Measurements from ENCODE around the gene B3GALNT2.

The B3GALNT2 gene

GRCh38 chr1:235450886-235451483, 53.3 kb downstream of the B3GALNT2 start:
- DNase-seq (ENCODE audit: low spot score) = no peak

- no peak for DNase-seq (ENCODE audit: low spot score)
Observed at GRCh38 chr1:235450433-235450832, 53.8 kb downstream of the B3GALNT2 start.

GRCh38 chr1:235448616-235449015, 55.6 kb downstream of the B3GALNT2 start:
- DNase-seq (ENCODE audit: low spot score) = no peak

- peak; percentile 9 for DNase-seq (ENCODE audit: low spot score)
Observed at GRCh38 chr1:235442788-235443429, 61.3 kb downstream of the B3GALNT2 start.

GRCh38 chr1:235441159-235441685, 63.0 kb downstream of the B3GALNT2 start:
- no peak for DNase-seq (ENCODE audit: low spot score)

GRCh38 chr1:235434001-235434400, 70.3 kb downstream of the B3GALNT2 start:
- DNase-seq (ENCODE audit: low spot score) = no peak

- DNase-seq (ENCODE audit: low spot score) = no peak
Observed at GRCh38 chr1:235430991-235431390, 73.3 kb downstream of the B3GALNT2 start.

- DNase-seq (ENCODE audit: low spot score) = no peak
Observed at GRCh38 chr1:235429143-235429542, 75.1 kb downstream of the B3GALNT2 start.

- no peak for DNase-seq (ENCODE audit: low spot score)
Observed at GRCh38 chr1:235427447-235427846, 76.8 kb downstream of the B3GALNT2 start.

- no peak for DNase-seq (ENCODE audit: low spot score)
Observed at GRCh38 chr1:235426680-235427079, 77.6 kb downstream of the B3GALNT2 start.

GRCh38 chr1:235426143-235426542, 78.1 kb downstream of the B3GALNT2 start:
- DNase-seq (ENCODE audit: low spot score) = no peak

- DNase-seq (ENCODE audit: low spot score) = no peak
Observed at GRCh38 chr1:235425357-235425756, 78.9 kb downstream of the B3GALNT2 start.

GRCh38 chr1:235424092-235424491, 80.2 kb downstream of the B3GALNT2 start:
- no peak for DNase-seq (ENCODE audit: low spot score)

- DNase-seq (ENCODE audit: low spot score) = no peak
Observed at GRCh38 chr1:235423214-235423652, 81.0 kb downstream of the B3GALNT2 start.

- no peak for DNase-seq (ENCODE audit: low spot score)
Observed at GRCh38 chr1:235421751-235422150, 82.5 kb downstream of the B3GALNT2 start.

GRCh38 chr1:235417086-235417697, 87.1 kb downstream of the B3GALNT2 start:
- peak; percentile 54 for DNase-seq (ENCODE audit: low spot score)

- DNase-seq (ENCODE audit: low spot score) = no peak
Observed at GRCh38 chr1:235416662-235417049, 87.6 kb downstream of the B3GALNT2 start.

- DNase-seq (ENCODE audit: low spot score) = peak; percentile 67
Observed at GRCh38 chr1:235415008-235415904, 89.0 kb downstream of the B3GALNT2 start.

- DNase-seq (ENCODE audit: low spot score) = peak; percentile 17
Observed at GRCh38 chr1:235411489-235412486, 92.5 kb downstream of the B3GALNT2 start.

- DNase-seq (ENCODE audit: low spot score) = no peak
Observed at GRCh38 chr1:235410467-235410866, 93.8 kb downstream of the B3GALNT2 start.

Data from LoVo (cell line).